Measurements from ENCODE around the gene MRGPRD.

GRCh38 chr11:68970921-68971636 is 9.7 kb downstream of the MRGPRD start:
- TF ChIP-seq FOXK2 (IDR thresholded peaks at IDR 0.05) (no peak), DPF2 (IDR thresholded peaks at IDR 0.05) (no peak), MXI1 (IDR thresholded peaks at IDR 0.05; ENCODE audit: low read depth, low read length) (no peak), SIX5 (IDR thresholded peaks at IDR 0.05; ENCODE audit: low read depth, low read length, severe bottlenecking) (no peak)

Measured in GM12878 (cell line).